Measurements from ENCODE around the gene CNBP. TPM values are rescaled to one million over a fixed set of nuclear protein-coding genes. Genes with fewer than 3 reads are reported as not detected.

CNBP gene
- total RNA-seq, 1 experiment from 2014 or later: 353 TPM

GRCh38 chr3:129120254-129121004, 63.3 kb downstream of the CNBP start:
- DNase-seq (ENCODE audit: low read depth, low spot score) (peak; percentile 51), ATAC-seq (peak; percentile 31)
- CTCF ChIA-PET: interaction anchor here (1.5 to 3.7 kb wide), 4 partner anchors 67 to 150 kb away, joined by 5 to 16 read pairs (median 7); no protein-coding TSS in a partner anchor
- peak overlapping the region; percentile 70 for H3K27ac ChIP-seq (ENCODE audit: low read depth, low read length)
- no peaks in the 10 kb centered on the region for H4K20me1 ChIP-seq (ENCODE audit: insufficient read depth)
- H3K79me2 ChIP-seq (ENCODE audit: insufficient read depth, low read length): peaks cover 5% of the 10 kb centered on the region; the same call in 1 of the 2 replicates
- no peaks in the 10 kb centered on the region for H3K9me3 ChIP-seq (ENCODE audit: control insufficient read depth in 1 of 2, insufficient read depth in 1 of 2, low read depth in 1 of 2, low read length in 2 of 2)
- peaks cover 16 to 36% of the 10 kb centered on the region in 2 experiments for H3K4me1 ChIP-seq (ENCODE audit: control insufficient read depth in 1 of 2, insufficient read depth in 2 of 2, low read length in 2 of 2)
- intact Hi-C loops (cut with micrococcal nuclease): no loop called here
- H3K4me2 ChIP-seq (ENCODE audit: low read length): peak overlapping the region; percentile 91
- TF ChIP-seq JUND (IDR thresholded peaks at IDR 0.05) (no peak), POLR2AphosphoS5 (IDR thresholded peaks at IDR 0.05; ENCODE audit: low read depth, low read length) (peak; percentile 35; the same call in 1 of the 2 replicates), ZBTB33 (IDR thresholded peaks at IDR 0.05; ENCODE audit: extremely low read depth, insufficient replicate concordance, low read length) (no peak), CTCF (IDR thresholded peaks at IDR 0.05 in 2 of 3, conservative IDR thresholded peaks at IDR 0.05 in 1 of 3; ENCODE audit: borderline replicate concordance in 1 of 3, insufficient read depth in 1 of 3, low read depth in 2 of 3, low read length in 2 of 3) (peak in 2 of 3 experiments; percentile 13 to 26; a peak in 1 of 6 replicates)
- H3K9ac ChIP-seq (ENCODE audit: low read length): peak overlapping the region; percentile 78
- TSS peak; percentile 43 for BruUV-seq (replicated peaks)
- H3K27me3 ChIP-seq (ENCODE audit: insufficient read depth, low read length): no peaks in the 10 kb centered on the region
- peak overlapping the region; percentile 69 to 76 for H3K4me3 ChIP-seq (replicated peaks in 1 of 2; ENCODE audit: low read depth in 1 of 2, low read length in 2 of 2)
- H3K36me3 ChIP-seq (ENCODE audit: control insufficient read depth in 1 of 2, insufficient read depth in 2 of 2, low read length in 2 of 2): no peaks in the 10 kb centered on the region; a peak in 1 of 4 replicates
- no peaks in the 10 kb centered on the region for H3K9me2 ChIP-seq (ENCODE audit: insufficient read depth)
- RAD21 ChIA-PET (ENCODE audit: low non-redundant PET in 1 of 2, low total read pairs in 2 of 2, uncharacterized antibody in 2 of 2, unreplicated experiment in 2 of 2): no interaction called here
- no peak overlapping the region for H2AFZ ChIP-seq (ENCODE audit: low read depth, low read length, poor library complexity, severe bottlenecking)
- POLR2A ChIA-PET: no interaction called here
